Amygdala (tissue), 56 donors: ENCODE measurements around the gene RUSC2.
"Not testable (repeated sequence)": the region's sequence is repeated elsewhere in the genome, so short reads cannot be mapped to it uniquely, and the experiment has no call there.

Experiments used
- DNase-seq, 56 donors: peaks; one replicate each; lab custom pipeline; 2025; lab: John Stamatoyannopoulos, UW

The RUSC2 gene

GRCh38 chr9:35519692-35520363, 29.9 kb downstream of the RUSC2 start:
- no peak for DNase-seq

GRCh38 chr9:35520364-35520710, 30.4 kb downstream of the RUSC2 start:
- no peak for DNase-seq

DNA sequence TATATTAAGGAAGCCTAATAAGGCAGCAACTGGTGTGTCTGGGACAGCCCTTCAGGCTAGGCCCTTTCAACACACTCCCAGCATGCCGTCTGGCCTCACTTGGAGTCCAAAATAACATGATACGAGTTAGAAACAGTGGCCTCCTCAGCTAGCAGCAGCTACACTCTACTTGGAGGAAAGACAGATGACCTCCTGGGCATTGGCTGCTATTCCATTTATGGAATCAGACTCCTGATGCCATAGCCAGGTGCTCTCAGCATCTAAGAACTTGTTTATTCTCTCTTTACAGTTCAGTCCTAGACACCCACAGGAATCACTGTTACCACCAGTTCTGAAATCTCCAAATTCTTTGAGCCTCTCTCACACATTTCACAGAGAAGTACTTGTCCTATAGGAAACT, 31.8 kb downstream of the RUSC2 start:
- no peak for DNase-seq

- DNase-seq = no peak
Observed at GRCh38 chr9:35522187-35522586, 32.3 kb downstream of the RUSC2 start.

DNA sequence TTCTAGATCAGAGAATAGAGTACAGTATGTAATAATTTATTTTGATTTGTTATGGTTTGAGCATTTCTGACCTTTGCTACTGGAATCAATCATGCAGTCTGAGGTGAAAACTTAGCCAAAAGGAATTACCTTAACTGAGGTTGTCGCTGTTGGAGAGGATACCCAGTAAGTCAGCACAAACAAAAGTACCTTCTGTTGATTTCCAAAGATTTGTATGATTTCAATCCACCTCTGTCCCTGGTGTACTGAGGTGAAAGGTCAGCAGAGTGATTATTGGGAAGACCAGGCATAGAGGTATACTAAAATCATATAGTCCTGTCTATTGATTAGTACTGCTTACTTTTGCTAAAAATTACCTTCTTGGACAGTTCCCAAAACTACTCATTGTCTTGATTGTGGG, 32.8 kb downstream of the RUSC2 start:
- DNase-seq = no peak

GRCh38 chr9:35523556-35523955, 33.6 kb downstream of the RUSC2 start:
- not testable (repeated sequence) for DNase-seq

DNA sequence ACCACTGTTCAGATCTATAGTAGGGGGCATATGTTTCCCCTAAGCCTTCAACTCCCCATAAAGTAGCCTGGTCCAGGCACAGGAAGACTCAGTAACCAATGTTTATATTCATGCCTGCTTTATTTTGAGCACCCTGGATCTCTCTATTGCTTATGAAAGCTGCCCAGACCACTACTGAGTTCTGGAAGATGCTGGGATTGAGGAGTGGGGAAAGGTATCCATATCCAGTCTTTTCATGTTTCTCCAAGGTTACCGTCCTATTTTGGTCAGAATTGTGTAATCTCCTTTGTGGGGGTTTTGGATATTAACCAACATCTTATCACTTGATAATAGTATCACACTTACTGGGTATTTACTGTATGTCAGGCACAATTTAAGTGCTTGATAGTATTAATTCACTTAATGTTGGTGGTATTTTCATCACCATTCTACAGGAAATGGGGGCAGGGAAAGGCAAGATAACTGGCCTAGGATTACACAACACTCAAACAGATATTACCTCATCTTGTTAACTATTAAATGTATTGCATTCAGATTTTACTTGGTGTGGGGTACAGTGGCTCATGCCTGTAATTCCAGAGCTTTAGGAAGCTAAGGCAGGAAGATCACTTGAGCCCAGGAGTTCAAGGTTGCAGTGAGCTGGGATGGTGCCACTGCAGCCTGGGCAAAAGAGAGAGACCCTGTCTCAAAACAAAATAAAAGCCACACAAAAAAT, 36.3 kb downstream of the RUSC2 start:
- DNase-seq = no peak

DNA sequence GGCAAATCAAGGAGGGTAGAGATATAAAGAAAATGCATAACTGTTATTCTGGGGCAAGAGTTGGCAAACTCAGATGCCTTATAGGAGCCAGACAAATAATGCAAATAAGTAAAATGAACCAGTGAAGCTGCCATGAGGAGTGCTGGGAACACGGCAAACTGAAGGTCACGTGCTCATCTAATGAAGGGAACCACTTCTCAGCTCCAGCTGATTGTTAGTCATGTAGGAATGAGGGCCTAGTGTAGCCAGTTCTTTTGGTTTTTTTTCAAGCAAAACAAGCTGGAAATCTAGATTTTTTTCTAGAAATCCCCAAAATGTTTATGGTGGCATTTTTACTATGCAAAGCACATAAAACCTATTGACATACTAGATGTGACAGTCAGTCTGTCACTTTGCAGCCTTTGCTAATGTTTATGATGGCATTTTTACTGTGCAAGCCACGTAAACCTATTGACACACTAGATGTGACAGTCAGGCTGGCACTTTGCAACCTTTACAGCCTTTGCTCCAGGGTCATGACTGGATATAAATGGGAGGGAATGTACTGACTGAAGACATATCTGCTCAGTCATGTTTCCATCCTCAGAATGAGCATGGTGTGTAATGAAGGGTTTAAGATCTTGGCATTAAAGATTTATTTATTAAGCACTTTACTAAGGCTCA, 39.4 kb downstream of the RUSC2 start:
- peak in 2 of 56 donors; percentile 9 to 19 for DNase-seq

- no peak for DNase-seq
Observed at GRCh38 chr9:35533398-35533797, 43.5 kb downstream of the RUSC2 start.

- DNase-seq = not testable (repeated sequence)
Observed at GRCh38 chr9:35534921-35535320, 45.0 kb downstream of the RUSC2 start.

- DNase-seq = no peak
Observed at GRCh38 chr9:35537913-35538312, 48.0 kb downstream of the RUSC2 start.

- DNase-seq = peak in 54 of 56 donors; percentile 30 to 90 (median 78)
Observed at GRCh38 chr9:35538361-35539234, 48.7 kb downstream of the RUSC2 start.
